Stimulated activated naive CD4-positive, alpha-beta T cell (primary cell): ENCODE data around the gene ZDHHC11B.
"Not testable (repeated sequence)": the region's sequence is repeated elsewhere in the genome, so short reads cannot be mapped to it uniquely, and the experiment has no call there.

Source experiments
- DNase-seq, 6 experiments: peaks; one replicate each; lab custom pipeline; 2025; lab: John Stamatoyannopoulos, UW

Gene ZDHHC11B

GRCh38 chr5:684751-685216 is 99.7 kb downstream of the ZDHHC11B start:
- DNase-seq, result no peak

GRCh38 chr5:683551-684481 is 100.7 kb downstream of the ZDHHC11B start:
- no peak for DNase-seq

- not testable (repeated sequence) for DNase-seq
These were observed 101.7 kb downstream of the ZDHHC11B start for GRCh38 chr5:682651-683358.

GRCh38 chr5:682216-682615 is 102.3 kb downstream of the ZDHHC11B start:
- not testable (repeated sequence) for DNase-seq

- not testable (repeated sequence) for DNase-seq
These were observed 103.0 kb downstream of the ZDHHC11B start for GRCh38 chr5:681317-682191.

GRCh38 chr5:680836-681235 is 103.7 kb downstream of the ZDHHC11B start:
- DNase-seq, result not testable (repeated sequence)

GRCh38 chr5:680118-680795 is 104.3 kb downstream of the ZDHHC11B start:
- not testable (repeated sequence) for DNase-seq

GRCh38 chr5:679166-679895 is 105.2 kb downstream of the ZDHHC11B start:
- not testable (repeated sequence) for DNase-seq

GRCh38 chr5:678521-678920 is 106.0 kb downstream of the ZDHHC11B start:
- not testable (repeated sequence) for DNase-seq

GRCh38 chr5:677131-678101 is 107.1 kb downstream of the ZDHHC11B start:
- no peak for DNase-seq

GRCh38 chr5:676699-677076 is 107.8 kb downstream of the ZDHHC11B start:
- no peak for DNase-seq

GRCh38 chr5:675871-676698 is 108.4 kb downstream of the ZDHHC11B start:
- DNase-seq, result no peak

- DNase-seq, result no peak
These were observed 109.2 kb downstream of the ZDHHC11B start for GRCh38 chr5:675111-675870.

- no peak for DNase-seq
These were observed 109.9 kb downstream of the ZDHHC11B start for GRCh38 chr5:674630-675011.

- DNase-seq, result no peak
These were observed 110.5 kb downstream of the ZDHHC11B start for GRCh38 chr5:673831-674629.

GRCh38 chr5:673161-673830 is 111.2 kb downstream of the ZDHHC11B start:
- DNase-seq, result no peak
